Lower leg skin (tissue), 3 donors: ENCODE measurements around the gene GPX5.

Source experiments
- POLR2A ChIP-seq, 2 donors: fragments of 450-650 bp; IDR thresholded peaks; one replicate each; pipeline ENCODE4 v1.6.1; 2016 to 2017; ENCODE audit warnings: antibody characterized with exemption in 2 of 2, mild to moderate bottlenecking in 1 of 2, moderate library complexity in 1 of 2
- TF ChIP-seq, protein P1 (sequence below), 3 donors: fragments of 450-650 bp; IDR thresholded peaks; one replicate each; pipeline ENCODE4 v1.5.1; 2016; ENCODE audit warnings: antibody characterized with exemption in 3 of 3, mild to moderate bottlenecking in 3 of 3, moderate library complexity in 2 of 3

DNA sequence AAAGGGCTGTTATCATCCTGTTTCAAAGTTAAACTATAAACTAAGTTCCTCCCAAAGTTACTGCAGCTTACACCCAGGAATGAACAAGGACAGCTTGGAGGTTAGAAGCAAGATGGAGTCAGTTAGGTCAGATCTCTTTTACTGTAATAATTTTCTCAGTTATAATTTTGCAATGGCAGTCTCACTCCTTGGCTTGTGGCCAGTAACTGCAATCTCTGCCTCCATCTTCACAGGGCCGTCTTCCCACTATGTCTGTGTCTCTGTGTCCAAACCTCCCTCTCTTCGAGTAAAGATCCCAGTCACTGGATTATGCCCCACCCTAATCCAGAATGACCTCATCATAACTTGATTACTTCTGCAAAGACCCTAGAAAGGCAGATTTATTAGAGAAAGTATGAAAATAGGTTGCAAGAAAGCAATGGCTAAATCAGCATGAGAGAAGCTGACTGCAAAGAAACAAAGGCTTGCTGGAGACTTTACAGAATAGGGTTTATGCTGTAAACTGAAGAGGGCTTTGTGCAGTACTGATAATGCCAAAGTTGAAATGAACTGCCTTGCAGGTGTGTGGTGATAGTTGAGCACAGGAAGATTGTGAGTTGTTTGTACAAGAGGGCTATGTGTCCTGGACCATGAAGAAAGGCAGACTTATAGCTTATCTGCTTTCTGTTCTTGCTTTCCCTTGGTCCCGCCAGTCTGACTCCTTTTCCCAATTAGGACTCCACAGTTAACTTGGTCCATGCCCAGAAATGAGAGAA is 38.5 kb upstream of the GPX5 start:
- TF ChIP-seq, protein P1, sequence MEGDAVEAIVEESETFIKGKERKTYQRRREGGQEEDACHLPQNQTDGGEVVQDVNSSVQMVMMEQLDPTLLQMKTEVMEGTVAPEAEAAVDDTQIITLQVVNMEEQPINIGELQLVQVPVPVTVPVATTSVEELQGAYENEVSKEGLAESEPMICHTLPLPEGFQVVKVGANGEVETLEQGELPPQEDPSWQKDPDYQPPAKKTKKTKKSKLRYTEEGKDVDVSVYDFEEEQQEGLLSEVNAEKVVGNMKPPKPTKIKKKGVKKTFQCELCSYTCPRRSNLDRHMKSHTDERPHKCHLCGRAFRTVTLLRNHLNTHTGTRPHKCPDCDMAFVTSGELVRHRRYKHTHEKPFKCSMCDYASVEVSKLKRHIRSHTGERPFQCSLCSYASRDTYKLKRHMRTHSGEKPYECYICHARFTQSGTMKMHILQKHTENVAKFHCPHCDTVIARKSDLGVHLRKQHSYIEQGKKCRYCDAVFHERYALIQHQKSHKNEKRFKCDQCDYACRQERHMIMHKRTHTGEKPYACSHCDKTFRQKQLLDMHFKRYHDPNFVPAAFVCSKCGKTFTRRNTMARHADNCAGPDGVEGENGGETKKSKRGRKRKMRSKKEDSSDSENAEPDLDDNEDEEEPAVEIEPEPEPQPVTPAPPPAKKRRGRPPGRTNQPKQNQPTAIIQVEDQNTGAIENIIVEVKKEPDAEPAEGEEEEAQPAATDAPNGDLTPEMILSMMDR (IDR thresholded peaks at IDR 0.05) = no peak
- no peak for TF ChIP-seq POLR2A (IDR thresholded peaks at IDR 0.05)
